ENCODE data around the gene FKBP5.

DNA sequence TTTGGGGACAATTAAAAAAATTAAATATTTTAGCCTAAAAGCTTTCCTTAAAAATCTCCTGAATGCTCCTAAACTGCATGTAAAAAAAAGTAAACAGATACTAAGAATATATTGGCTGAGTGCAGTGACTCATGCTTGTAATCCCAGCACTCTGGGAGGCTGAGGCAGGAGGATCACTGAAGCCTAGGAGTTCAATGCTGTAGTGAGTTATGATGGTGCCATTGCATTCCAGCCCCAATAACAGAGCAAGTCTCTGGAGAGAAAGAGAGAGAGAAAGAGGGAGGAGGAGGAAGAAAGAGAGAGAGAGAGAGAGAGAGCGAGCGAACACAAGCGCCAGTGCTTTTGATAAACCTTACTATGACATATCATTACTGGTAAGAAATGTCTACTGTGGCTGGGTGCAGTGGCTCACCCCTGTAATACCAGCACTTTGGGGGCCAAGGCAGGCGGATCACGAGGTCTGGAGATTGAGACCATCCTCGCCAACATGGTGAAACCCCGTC is 58.8 kb downstream of the FKBP5 start:
- TF ChIP-seq, protein P1, sequence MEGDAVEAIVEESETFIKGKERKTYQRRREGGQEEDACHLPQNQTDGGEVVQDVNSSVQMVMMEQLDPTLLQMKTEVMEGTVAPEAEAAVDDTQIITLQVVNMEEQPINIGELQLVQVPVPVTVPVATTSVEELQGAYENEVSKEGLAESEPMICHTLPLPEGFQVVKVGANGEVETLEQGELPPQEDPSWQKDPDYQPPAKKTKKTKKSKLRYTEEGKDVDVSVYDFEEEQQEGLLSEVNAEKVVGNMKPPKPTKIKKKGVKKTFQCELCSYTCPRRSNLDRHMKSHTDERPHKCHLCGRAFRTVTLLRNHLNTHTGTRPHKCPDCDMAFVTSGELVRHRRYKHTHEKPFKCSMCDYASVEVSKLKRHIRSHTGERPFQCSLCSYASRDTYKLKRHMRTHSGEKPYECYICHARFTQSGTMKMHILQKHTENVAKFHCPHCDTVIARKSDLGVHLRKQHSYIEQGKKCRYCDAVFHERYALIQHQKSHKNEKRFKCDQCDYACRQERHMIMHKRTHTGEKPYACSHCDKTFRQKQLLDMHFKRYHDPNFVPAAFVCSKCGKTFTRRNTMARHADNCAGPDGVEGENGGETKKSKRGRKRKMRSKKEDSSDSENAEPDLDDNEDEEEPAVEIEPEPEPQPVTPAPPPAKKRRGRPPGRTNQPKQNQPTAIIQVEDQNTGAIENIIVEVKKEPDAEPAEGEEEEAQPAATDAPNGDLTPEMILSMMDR (IDR thresholded peaks at IDR 0.05; ENCODE audit: poor library complexity, severe bottlenecking) = no peak
- TF ChIP-seq TAF1 (IDR thresholded peaks at IDR 0.05; ENCODE audit: low read depth) = no peak
- TF ChIP-seq POLR2AphosphoS5 (IDR thresholded peaks at IDR 0.05) = no peak
- TF ChIP-seq EZH2 (IDR thresholded peaks at IDR 0.05; ENCODE audit: borderline replicate concordance, insufficient read depth, low read length, poor library complexity, severe bottlenecking) = no peak
- TF ChIP-seq SMC3 (conservative IDR thresholded peaks at IDR 0.05; ENCODE audit: poor library complexity) = no peak
- no peak for TF ChIP-seq EP300 (conservative IDR thresholded peaks at IDR 0.05; ENCODE audit: poor library complexity, severe bottlenecking)
- no peak for TF ChIP-seq REST (IDR thresholded peaks at IDR 0.05; ENCODE audit: borderline replicate concordance)
- no peak for TF ChIP-seq MXI1 (conservative IDR thresholded peaks at IDR 0.05; ENCODE audit: poor library complexity, severe bottlenecking)

Measured in neural cell (in vitro differentiated cells).